ENCODE data around the gene C6orf141. TPM values are rescaled to one million over a fixed set of nuclear protein-coding genes. Genes with fewer than 3 reads are reported as not detected.

The C6orf141 gene
- total and polyA plus RNA-seq, 2 of the 8 experiments (the other 6 are each of a cell fraction or from before 2014, with no cell fraction given), result 7.6 to 16.1 TPM

DNA sequence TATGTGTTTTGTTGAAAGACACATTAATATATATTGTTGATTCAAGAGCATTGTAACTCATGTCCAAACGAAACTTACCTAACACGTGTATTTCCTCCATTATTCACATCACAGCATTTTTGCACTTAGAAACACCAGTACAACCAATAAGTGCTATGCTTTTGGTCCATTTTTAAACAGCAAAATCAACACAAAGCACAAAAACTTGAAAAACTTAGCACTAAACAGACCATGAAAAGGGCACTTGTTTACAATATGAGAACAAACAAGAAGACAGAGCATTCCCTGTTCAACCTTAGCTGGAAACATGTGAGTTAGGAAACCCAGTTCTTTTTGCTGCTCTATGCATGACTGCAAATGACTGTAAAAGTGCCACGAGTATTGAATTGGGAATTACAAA, 41.1 kb upstream of the C6orf141 start:
- no peak overlapping the region for H4K91ac ChIP-seq (replicated peaks; ENCODE audit: insufficient read length, low read length)
- FAIRE-seq (no peak), DNase-seq (ENCODE audit: low read depth in 1 of 2, low spot score in 2 of 2) (no peak)
- no peaks in the 10 kb centered on the region for H3K36me3 ChIP-seq (ENCODE audit: control insufficient read depth in 2 of 4, insufficient read depth in 4 of 4, low read length in 3 of 4)
- no peak overlapping the region for H3K14ac ChIP-seq (ENCODE audit: insufficient read length)
- no peak overlapping the region for H2AK5ac ChIP-seq (ENCODE audit: low read depth, low read length)
- H2BK5ac ChIP-seq (ENCODE audit: low read depth, low read length), result no peak overlapping the region
- H3K27ac ChIP-seq (ENCODE audit: low read depth, low read length), result no peak overlapping the region
- H2BK12ac ChIP-seq (ENCODE audit: low read depth, low read length), result no peak overlapping the region
- WGBS, 2 experiments (ENCODE audit: extremely low coverage in 1 of 2, insufficient coverage in 1 of 2, insufficient read length in 1 of 2, insufficient replicate concordance in 2 of 2, low coverage in 1 of 2, low lambda C conversion rate in 2 of 2, missing lambda C conversion rate in 1 of 2), result 90% methylated on average over 3 of the region's 3 CpGs; no CpG with 5 or more reads in 1 of the 2 experiments
- H3K23me2 ChIP-seq (ENCODE audit: low read depth, low read length), result no peaks in the 10 kb centered on the region
- H3K9me3 ChIP-seq (ENCODE audit: insufficient read depth in 2 of 2, low read depth in 1 of 2, low read length in 1 of 2), result peaks cover 2 to 5% of the 10 kb centered on the region in 2 experiments
- no peak overlapping the region for H4K5ac ChIP-seq (ENCODE audit: insufficient read length, low read depth, low read length)
- H2BK120ac ChIP-seq (replicated peaks; ENCODE audit: low read depth, low read length), result no peak overlapping the region
- H2BK15ac ChIP-seq (ENCODE audit: low read length), result no peak overlapping the region
- H4K8ac ChIP-seq (ENCODE audit: extremely low read depth, insufficient read depth, low read length), result no peak overlapping the region
- H3K9ac ChIP-seq (replicated peaks in 1 of 4; ENCODE audit: extremely low read depth in 1 of 4, low read depth in 3 of 4, low read length in 3 of 4), result no peak overlapping the region
- H3K4me2 ChIP-seq (ENCODE audit: insufficient read depth in 1 of 2, low read depth in 2 of 2, low read length in 2 of 2), result no peak overlapping the region
- no peak for TF ChIP-seq SIRT6 (IDR thresholded peaks at IDR 0.05; ENCODE audit: low read length)
- no peak for TF ChIP-seq ZNF274 (IDR thresholded peaks at IDR 0.05; ENCODE audit: borderline replicate concordance, extremely low read depth, low read length)
- TF ChIP-seq CEBPB (IDR thresholded peaks at IDR 0.05; ENCODE audit: low read depth, low read length), result no peak
- TF ChIP-seq TEAD4 (IDR thresholded peaks at IDR 0.05; ENCODE audit: low read depth, low read length), result no peak
- TF ChIP-seq BCL11A (IDR thresholded peaks at IDR 0.05; ENCODE audit: low read depth in 2 of 2, low read length in 2 of 2), result no peak
- TF ChIP-seq BRCA1 (IDR thresholded peaks at IDR 0.05; ENCODE audit: low read depth, low read length), result no peak
- no peak for TF ChIP-seq RXRA (IDR thresholded peaks at IDR 0.05; ENCODE audit: insufficient read depth, low read depth, low read length)
- no peak for TF ChIP-seq SAP30 (IDR thresholded peaks at IDR 0.05; ENCODE audit: insufficient read depth, insufficient replicate concordance, low read length)
- TF ChIP-seq SP1 (IDR thresholded peaks at IDR 0.05; ENCODE audit: low read depth, low read length), result no peak
- no peak overlapping the region for H3K18ac ChIP-seq (ENCODE audit: extremely low read depth, low read length)
- no peak overlapping the region for H3K56ac ChIP-seq (replicated peaks; ENCODE audit: insufficient read length, low read depth, low read length)
- H3K23ac ChIP-seq (ENCODE audit: insufficient read length), result no peak overlapping the region
- peaks cover 0 to 2% (median under 1%) of the 10 kb centered on the region in 4 experiments; a peak in 2 of 7 replicates for H3K4me1 ChIP-seq (replicated peaks in 1 of 4; ENCODE audit: control insufficient read depth in 3 of 4, insufficient read depth in 4 of 4, low read length in 3 of 4)
- H3K4me3 ChIP-seq (ENCODE audit: extremely low read depth in 1 of 4, insufficient read depth in 2 of 4, low read depth in 3 of 4, low read length in 4 of 4), result no peak overlapping the region
- no peaks in the 10 kb centered on the region for H3K27me3 ChIP-seq (replicated peaks in 1 of 4; ENCODE audit: control insufficient read depth in 3 of 4, extremely low read depth in 1 of 4, insufficient read depth in 3 of 4, low read length in 3 of 4)
- no peaks in the 10 kb centered on the region for H3K79me2 ChIP-seq (ENCODE audit: control insufficient read depth in 1 of 2, insufficient read depth in 2 of 2, low read length in 2 of 2)
- H2BK20ac ChIP-seq (ENCODE audit: low read length), result no peak overlapping the region
- no peaks in the 10 kb centered on the region for H3K79me1 ChIP-seq (ENCODE audit: low read depth, low read length)
- no peak overlapping the region for H3K4ac ChIP-seq (replicated peaks; ENCODE audit: insufficient read length, low read depth, low read length)
- H4K20me1 ChIP-seq (replicated peaks in 1 of 2; ENCODE audit: control insufficient read depth in 1 of 2, insufficient read depth in 2 of 2, low read length in 2 of 2), result no peaks in the 10 kb centered on the region
- ChIA-PET POLR2A (ENCODE audit: partially characterized antibody) (no interaction called here), CTCF (ENCODE audit: partially characterized antibody) (no interaction called here)
- H2AFZ ChIP-seq (ENCODE audit: low read length), result no peak overlapping the region
